GM12874 (cell line): ENCODE data around the gene C5orf46.
A peak's percentile ranks its signal among the peaks of the same experiment; 100 is the strongest.

ENCODE experiments used
- CTCF ChIP-seq: IDR thresholded peaks from 2 replicates; pipeline ENCODE4 v1.5.1; 2011; ENCODE audit warnings: low read depth, mild to moderate bottlenecking, control low read depth, low read length, moderate library complexity; ENCODE audit not compliant: insufficient read depth

Gene C5orf46

GRCh38 chr5:147906326-147907095 lies at the start of gene C5orf46:
Gene C5orf46 (minus strand): TSS chr5:147906538. CDS start chr5:147906501, 37 bp downstream.
- no peak for TF ChIP-seq CTCF

GRCh38 chr5:147954971-147955370 lies 48.6 kb upstream of the C5orf46 start:
- no peak for TF ChIP-seq CTCF

- TF ChIP-seq CTCF: peak; percentile 34; the same call in 1 of the 2 replicates
Measured at GRCh38 chr5:147949711-147950573, 43.6 kb upstream of the C5orf46 start.

- no peak for TF ChIP-seq CTCF
Measured at GRCh38 chr5:147939431-147940114, 33.2 kb upstream of the C5orf46 start.

- no peak for TF ChIP-seq CTCF
Measured at GRCh38 chr5:147935032-147935431, 28.7 kb upstream of the C5orf46 start.

GRCh38 chr5:147930769-147931168 lies 24.4 kb upstream of the C5orf46 start:
- TF ChIP-seq CTCF: no peak

- TF ChIP-seq CTCF: no peak
Measured at GRCh38 chr5:147927901-147928300, 21.6 kb upstream of the C5orf46 start.
